Measurements from ENCODE around the gene PPP1R12C.
"Not testable (repeated sequence)": the region's sequence is repeated elsewhere in the genome, so short reads cannot be mapped to it uniquely, and the experiment has no call there.

The PPP1R12C gene

DNA sequence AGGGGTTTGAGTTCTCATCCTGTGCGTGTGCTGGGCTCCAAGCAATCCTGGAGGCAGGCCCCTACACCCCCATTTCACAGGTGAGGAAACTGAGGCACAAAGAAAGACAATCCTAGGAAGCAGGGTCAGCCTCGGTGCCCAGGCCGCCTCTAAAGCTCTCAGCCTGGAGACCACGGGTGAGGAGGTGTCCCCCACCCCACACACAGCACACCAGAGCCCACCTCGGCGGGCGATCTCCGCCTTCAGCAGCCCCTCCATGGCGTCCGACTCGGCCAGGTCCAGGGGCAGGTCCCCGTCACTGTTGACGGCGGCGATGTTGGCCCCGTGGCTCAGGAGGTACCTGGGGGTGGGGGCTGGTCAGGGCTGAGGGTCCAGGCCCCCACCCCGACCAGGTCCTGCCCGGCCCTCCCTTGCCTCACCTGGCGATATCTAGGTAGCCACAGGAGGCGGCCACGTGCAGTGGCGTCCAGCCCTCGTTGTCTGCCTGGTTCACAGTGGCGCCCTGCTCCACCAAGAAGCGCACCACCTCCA lies 5.1 kb downstream of the PPP1R12C start:
- DNase-seq (ENCODE audit: low read depth), result no peak

DNA sequence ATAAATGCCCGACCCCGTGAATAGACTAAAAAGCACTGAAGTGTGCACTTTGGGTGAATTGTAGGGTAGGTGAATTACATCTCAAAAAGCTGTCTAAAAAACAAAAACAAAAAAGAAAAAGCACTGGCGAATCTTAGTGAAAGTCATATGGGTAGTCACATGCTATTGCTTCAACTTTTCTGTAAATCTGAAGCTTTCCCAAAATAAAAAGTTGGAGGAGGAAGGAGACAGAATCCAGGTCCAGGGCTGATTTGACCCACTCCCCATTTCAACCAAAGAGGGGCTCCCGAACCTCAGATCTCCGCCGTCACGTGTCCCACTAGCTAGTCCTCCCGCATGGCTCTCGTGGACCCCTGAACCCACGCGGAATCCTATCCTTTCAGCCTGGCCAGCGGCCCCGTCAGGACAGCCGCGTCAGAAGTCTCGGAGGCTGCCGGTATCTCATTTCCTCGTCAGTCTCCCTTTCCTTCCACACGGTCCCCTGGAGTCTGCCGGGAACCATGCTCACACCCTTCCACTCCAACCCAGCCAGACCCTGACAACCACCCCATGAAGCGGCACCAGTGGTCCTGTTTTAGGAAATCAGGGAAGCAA lies 6.1 kb downstream of the PPP1R12C start:
- DNase-seq (ENCODE audit: low read depth), result no peak

DNA sequence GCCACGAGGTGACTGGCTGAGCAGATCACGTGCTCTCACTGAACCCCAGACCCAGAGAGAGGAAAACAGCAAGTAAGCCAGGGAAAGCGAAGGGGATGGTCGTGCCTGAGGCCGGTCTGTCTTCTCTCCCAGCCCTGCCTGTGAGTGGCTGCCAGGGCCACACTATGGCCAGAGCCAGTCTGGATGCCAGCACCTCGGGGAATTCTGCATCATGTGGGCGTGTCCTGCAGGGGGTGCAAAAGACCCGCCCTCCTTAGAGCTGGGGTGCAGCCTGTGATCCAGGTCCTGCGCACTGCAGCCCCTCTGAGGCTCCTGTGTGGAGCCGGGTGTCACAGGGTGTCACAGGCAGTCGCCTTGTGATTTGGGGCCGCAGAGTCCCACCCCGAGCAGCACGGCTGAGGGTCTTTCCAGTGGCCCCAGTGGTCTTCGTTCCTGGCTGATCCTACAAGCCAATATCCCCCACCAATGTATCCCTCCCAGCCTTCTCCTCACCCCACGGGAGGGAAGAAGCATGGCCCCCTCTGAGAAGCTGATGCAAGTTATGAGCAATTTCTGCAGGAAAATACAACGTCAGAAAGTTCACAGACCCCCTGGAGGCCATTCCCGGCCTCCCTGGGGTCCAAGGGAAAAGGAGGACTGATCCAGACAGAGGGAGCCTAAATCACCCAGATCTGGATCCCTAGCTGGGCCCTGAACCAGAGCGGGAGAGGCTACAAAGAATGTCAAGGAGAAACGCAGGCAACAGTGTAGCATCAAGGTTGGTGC lies 7.7 kb downstream of the PPP1R12C start:
- DNase-seq (ENCODE audit: low read depth), result no peak

DNA sequence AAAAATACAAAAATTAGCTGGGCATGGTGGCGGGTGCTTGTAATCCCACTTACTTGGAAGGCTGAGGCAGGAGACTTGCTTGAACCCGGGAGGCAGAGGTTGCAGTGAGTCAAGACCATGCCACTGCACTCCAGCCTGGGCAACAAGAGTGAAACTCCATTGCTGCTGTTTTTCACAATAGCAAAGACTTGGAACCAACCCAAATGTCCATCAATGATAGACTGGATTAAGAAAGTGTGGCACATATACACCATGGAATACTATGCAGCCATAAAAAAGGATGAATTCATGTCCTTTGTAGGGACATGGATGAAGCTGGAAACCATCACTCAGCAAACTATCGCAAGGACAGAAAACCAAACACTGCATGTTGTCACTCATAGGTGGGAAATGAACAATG lies 10.2 kb downstream of the PPP1R12C start:
- not testable (repeated sequence) for DNase-seq (ENCODE audit: low read depth)

DNA sequence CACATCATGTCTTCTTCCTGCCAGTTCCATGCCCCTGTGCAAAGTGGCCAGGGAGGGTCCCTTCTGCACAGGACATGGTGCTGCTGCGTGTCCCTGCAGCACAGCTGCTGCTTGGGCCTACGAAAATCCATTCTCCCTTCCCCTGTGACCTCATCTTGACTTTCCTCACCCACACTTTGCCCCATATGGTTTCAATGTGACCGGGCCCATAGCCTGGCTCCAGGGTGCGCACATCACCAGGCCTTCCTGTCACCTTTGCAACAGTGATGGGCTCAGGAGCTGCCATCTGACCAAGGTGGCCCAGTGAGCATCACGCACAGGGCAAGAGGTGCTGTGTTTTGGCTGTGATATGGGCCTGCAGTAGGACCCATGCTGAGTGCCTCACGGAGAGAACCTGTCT lies 10.8 kb downstream of the PPP1R12C start:
- no peak for DNase-seq (ENCODE audit: low read depth)

DNA sequence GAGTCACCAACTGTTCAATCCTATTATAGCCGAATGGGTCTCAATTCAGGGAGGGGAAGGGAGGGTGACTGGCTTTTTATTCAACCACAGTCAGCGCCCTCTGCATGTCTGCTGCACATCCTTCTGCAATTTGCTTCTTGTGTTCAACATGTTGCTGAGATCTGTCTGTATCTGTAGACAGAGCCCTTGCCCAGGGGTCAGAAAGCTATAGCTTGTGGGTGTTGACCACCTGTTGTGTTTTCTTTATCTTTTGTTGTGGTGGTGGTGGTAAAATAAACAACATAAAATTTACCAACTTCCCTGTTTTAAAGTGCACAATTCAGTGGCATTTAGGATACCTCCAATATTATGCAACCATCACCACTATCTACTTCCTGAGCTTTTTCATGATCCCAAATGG lies 12.2 kb downstream of the PPP1R12C start:
- no peak for DNase-seq (ENCODE audit: low read depth)

DNA sequence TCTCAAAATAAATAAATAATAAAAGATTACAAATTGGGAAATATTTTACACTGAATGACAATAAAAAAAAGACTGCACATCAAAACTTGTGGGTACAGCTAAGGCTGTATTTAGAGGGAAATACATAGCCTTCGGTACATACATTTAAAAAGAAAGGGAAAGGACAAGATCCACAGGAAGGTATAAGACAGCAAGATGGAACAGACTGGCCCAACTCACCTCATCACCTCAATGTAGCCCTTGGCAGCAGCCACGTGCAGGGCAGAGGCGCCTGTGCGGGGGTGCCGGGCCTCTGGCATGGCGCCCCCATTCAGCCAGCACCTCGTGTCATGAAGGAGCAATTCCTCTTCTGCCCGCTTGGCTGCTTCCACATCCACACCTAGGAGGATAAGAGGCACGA lies 14.2 kb downstream of the PPP1R12C start:
- no peak for DNase-seq (ENCODE audit: low read depth)

DNA sequence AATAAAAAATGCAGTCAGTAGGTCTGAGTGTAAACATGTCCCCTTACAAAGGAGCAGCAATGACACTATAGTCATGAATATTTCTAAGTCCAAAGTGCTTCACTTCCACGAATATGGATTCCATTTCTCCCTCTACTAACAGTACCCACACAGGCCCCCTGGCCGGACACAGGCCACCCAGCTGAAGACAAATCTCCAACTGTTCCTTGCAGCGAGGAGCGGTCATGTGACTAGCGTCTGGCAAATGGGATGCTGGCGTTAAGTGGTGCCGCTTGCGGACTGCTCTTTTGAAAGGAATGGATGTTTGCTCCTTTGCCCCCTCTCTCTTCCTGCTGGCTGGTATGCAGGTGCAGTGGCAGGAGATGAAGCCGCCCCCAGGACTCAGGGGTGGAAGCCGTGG lies 16.2 kb downstream of the PPP1R12C start:
- no peak for DNase-seq (ENCODE audit: low read depth)

DNA sequence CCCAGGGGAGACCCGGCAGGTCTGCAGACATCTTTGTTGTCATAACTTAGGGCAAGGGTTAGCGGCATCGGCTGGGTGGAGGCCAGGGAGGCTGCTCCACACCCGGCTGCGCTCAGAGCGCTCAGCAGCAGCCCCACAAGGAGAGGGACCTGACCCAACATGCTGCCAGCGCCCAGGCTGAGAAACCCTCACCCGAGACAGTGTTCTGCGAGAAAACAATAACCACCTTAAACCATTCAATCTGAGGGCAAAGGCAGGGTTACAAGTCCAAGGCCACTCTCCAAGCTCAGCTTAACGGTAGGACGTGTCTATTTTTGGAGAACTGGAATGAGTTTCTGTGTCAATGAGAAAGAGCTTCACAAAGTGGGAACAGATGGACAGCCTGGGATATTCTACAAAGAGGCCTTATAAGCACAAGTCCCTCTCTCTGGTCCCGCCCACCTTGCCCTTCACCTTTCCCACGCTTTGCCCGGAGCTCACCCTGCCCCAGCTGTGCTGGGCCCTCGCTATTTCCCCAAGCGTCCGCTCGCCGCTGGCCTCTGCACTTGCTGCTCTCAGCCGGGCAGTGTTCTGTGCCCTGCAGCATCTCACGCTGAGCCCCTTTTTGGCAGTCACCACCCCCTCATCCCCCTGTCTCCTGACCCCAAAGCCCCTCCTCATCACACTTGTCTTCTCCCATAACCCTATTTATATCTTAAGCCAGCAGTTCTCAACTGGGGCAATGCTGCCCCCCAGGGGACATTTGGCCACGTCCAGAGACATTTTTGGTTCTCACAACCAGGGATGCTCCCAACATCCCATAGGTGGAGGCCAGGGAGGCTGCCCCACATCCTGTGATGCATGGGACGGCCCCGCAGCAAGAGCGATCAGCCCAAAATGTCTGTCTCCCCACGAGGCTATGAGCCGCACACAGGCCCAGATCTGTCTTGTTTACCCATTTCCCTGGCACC lies 17.6 kb downstream of the PPP1R12C start:
- DNase-seq (ENCODE audit: low read depth), result peak; percentile 31

DNA sequence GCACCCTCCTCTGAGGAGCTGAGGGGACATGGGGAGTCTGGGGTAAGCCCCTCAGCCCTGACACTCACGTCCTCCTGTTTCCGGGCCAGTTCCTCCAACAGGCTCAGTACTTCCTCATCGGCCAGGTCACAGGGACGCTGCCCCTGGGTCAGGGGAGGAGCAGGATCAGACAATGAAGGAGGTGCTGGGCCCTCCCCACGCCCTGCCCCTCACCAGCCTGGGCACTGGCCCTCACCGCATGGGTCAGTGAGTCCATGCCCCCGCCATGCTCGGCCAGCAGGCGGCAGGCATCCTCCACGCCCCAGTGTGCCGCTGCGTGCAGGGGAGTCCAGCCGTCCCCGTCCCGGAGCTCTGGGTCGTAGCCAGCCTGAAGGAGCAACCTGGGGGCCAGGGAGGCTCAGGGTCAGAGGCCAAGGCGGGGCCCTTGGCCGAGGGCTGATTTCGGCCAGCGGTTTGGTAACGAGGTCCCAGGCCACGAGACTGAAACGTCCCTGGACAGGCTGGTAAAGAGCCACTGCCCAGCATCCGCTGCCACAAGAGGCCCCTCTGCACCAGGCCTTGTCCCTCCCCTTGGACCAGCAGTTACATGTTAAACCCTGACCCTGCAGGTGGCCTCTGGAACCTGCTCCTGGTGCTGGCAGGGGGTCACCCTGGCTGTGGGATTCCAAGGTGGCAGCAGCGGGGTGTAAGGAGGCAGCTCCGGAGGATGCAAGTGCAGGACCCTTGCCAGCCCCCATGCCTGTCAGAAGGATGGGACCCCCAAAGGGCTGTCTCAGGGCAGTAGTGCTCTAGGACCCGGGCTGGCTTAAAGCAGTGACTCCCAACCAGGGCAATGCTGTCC lies 18.5 kb downstream of the PPP1R12C start:
- DNase-seq (ENCODE audit: low read depth), result no peak

DNA sequence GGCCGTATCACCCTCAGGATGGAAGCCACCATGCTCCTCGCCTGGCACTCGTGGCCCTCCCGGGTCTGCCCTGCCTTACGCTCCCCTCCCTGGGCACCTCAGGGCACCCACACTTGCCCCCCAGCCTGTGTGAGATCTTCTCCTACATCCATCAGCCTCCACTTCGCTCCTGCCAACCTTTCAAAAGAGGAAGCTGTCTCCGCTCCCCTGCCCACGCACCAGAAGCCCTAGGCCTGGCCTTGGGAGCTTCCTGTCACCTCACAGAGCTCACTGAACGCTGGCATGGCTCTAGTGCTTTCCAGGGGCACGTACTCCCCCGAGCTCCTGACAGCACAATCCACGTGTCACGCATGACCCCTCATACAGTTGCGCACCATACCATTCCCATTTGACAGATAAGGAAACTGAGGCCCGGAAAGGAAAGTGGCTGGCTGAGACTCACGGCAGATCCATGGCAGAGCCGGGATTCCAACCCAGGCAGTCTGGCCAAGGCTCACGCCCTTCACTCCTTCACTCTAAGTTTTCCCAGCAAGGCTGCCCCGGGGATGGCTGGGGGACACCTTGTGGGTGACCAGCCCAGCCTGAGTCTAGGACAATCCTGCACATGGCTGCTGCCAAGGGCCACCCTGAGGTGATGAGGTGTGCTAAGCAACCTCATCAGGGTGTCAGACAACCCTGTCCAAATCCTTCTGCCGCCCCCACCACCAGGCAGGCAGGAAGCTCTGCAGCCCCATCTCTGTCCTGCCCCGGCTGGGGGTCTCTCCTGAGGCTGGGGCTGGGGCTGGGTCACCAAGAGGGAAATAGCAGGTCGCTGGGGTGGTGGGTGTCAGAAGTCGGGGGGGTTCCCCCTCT lies 19.3 kb downstream of the PPP1R12C start:
- no peak for DNase-seq (ENCODE audit: low read depth)

DNA sequence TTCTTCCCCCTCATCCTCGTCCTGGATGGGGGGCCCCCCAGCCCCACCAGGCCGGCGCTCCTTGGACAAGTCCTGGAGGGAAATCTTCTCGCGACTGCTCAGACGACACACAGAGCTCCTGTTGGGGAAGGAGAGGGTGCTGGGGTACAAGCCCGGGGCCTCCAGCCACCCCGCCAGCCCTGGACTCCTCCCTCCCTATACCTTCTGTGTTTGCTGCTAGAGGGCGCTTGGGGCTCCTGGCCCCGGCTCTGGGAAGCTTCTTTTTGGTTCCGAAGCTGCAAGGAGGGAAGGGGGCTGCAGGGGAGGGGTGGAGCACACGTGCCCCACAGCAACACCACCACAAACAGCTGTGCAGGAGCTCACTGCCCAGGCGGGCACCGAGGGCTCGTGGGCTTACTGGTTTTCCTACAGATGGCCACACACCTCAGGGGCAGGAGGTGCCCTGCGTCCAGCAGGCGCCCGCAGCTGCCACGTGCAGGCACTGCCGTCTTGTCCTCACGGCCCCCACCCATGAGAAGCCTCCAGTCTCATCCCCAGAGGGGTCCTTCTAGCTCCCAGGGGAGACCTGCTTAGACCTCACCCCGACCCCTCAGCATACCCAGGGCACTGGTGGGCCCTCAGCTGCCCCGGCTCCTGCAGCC lies 21.3 kb downstream of the PPP1R12C start:
- DNase-seq (ENCODE audit: low read depth), result no peak

DNA sequence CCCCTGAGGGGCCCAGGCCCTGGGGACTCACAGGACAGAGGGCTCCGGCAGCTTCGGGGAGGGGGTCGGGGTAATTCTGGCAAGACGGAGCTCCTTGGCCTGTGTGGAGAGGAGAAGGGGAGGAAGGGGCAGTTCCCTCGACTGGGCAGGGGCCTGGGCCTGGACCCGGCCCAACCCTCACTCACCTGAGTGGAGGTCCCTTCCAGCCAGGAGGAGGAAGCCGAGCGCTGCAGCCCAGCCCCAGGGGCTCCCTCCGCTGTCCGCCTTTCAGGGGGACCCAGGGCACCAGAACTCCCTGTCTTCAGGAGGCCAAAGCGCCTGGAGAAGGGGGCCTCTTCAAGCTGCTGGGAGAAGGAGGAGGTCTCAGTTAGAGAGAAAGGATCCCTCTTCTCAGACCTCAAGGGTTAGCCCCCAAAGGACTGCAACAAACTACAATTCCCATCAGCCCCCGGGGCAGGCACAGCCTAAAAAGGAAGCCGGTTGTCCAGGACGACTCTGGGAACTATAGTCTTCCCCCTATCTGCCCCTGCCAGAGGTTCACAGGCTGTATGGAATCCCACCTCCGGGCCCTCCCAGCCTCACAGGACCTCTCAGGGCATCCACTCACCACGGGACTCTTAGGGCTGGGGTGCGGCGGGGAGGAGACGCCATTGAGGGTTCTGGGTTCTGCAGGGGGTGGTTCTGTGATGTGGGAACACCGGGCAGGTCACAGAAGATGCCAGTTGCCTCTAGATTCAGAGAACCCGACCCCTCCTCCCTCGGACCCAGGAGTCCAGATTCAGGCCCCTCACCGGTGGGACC lies 22.0 kb downstream of the PPP1R12C start:
- DNase-seq (ENCODE audit: low read depth), result no peak

DNA sequence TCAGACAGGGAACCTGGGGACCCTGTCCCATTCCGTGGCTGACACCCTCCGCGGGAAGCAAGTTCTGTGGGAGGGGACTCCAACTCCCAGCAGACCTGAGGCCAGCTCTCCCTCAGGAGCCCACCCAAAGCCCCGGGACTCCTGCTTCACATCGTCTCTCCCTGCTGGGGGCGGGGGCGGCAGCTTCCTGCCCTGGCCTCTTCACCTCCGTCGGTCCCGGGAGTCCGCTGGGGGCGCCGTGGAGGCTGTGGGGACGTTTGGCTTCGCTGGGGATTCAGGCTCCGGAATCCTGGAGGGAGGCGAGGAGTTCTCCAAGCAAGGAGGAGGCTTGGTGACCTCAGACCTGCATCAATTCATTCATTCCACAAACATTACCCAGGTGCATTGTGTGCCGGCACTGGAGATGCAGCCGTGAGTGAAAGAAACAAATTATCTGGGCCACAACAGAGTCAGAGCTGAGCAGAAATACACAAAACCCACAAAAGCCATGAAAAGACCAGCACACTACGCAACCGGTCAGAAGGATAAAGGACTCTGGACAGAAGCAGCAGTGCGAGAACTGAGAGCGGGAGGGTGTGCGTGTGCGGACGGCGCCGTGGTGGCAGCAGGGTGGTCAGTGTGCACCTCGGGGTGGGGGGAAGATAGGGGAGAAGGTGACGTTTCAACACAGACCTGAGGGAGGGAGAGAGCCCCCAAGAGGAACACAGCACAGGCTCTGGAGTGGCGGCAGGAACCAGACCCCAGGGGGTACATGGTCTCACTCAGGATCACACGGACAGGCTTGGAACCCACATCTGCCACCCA lies 22.8 kb downstream of the PPP1R12C start:
- no peak for DNase-seq (ENCODE audit: low read depth)

DNA sequence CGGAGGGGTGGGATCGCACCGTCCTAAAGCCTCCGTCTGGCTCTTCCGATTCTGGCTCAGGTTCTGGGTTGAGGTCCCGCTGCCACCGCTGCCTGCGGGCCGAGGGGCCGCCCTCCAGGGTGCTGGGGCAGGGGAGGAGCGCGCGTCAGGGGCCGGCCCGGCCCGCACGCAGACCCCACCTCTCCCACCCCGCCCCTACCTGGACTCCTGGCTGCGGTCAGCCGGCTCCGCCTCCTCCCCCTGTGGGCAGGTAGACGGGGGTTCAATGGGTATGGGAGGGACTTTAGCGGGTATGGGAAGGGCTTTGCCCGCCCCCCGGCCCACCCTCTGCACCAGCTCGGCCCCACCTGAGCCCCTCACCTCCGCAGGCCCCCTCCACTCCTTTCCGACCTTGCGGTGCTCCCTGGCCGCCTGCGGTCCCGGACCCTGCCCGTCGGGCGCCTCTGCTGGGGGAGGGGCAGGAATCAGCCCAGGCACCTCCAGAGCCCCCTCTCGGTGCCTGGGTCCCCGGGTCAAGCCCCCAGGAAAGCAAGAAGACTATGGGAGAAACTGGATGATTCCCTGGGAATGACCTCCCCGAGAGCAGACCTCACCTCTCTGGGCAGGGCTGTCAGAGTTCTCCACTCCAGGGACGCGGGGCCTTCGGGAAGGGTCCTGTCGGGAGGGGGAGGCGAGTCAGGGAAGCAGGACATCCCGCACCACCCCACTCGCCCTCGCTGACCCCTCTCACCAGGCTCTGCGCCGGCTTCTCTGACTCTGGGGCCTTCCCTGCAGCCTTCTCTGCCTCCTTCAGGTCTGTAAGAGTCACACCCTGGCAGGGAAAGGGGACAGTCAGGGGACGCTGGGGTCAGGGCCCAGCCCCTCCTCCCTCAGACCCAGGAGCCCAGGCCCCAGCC lies 24.8 kb downstream of the PPP1R12C start:
- DNase-seq (ENCODE audit: low read depth), result no peak

DNA sequence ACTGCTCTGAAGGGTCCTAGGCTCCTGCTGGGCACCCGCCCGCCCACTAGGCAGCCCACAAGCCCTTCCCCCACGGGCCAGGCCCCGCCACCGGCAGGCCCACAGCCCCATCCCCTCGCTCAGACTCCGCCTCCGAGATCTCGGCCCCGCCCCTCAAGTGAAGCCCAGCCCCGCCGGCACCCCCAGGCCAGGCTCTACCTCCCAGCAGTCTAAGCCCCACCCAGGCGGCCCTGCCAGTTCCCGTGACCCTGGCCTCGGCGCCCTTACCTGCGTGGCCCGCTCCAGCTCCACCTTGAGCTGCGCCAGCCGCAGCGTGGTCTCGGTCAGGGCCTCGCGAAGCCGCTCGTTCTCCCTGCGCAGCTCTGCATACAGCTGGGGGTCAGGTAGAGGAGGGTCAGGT lies 25.5 kb downstream of the PPP1R12C start:
- DNase-seq (ENCODE audit: low read depth), result no peak

DNA sequence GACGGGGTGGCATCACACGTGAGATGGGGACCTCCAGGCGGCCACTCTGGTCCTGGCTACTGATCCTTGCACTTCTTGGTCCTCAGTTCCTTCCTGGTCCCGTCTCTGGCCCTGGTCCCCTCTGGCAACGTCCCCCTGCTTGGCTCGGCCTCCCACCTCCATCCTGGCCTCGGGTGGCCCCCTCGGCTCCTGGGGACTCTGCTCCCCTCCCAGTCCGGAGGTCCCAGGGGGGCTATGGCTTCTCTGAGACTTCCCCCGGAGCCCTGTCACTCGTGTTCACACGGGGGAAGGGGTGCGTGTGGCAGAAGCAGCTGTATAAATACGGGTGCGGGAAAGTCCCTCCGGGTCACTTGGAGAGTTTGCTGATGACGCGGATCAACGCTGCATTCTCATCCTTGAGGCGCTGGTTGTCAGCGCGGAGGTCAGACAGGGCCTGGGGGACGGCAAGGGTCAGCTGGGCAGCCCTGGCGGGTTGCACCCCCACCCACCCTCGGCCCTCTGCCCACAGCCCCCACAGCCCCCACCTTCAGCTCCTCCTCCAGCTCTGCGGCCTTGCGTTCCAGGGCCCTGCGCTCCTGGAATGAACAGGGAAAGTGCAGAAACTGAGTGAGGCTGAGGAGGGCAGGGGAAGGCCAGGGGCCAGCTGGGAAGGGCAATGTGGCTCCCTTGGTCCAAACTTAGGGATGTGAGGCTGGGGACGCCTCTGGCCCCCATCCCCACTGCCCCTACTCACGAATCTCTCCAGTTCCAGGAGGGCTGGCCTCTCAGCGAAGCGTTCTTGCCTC lies 26.1 kb downstream of the PPP1R12C start:
- no peak for DNase-seq (ENCODE audit: low read depth)

Data from fibroblast of the conjunctiva (primary cell).